Sigmoid colon (tissue), 7 donors: ENCODE data around the gene CHST1. TPM values are rescaled to one million over a fixed set of nuclear protein-coding genes. Genes with fewer than 3 reads are reported as not detected.

Experiments
- DNase-seq: peaks from one replicate; pipeline ENCODE4 v3.0.0-alpha.2; 2019
- H3K27ac ChIP-seq, 4 donors: fragments of 200-600 bp; sonication (generic); one replicate each; pipeline ENCODE4 v1.5.1; 2016 to 2019; ENCODE audit warnings: mild to moderate bottlenecking in 1 of 4
- H3K27me3 ChIP-seq, 3 donors: fragments of 200-600 bp; sonication (generic); one replicate each; pipeline ENCODE4 v1.5.1; 2019; ENCODE audit warnings: mild to moderate bottlenecking in 1 of 3
- H3K36me3 ChIP-seq, 4 donors: fragments of 200-600 bp; sonication (generic); one replicate each; pipeline ENCODE4 v1.5.1; 2016 to 2019
- H3K4me1 ChIP-seq, 4 donors: fragments of 200-600 bp; sonication (generic); one replicate each; pipeline ENCODE4 v1.5.1; 2017 to 2019
- H3K4me3 ChIP-seq, 4 donors: fragments of 200-600 bp; sonication (generic); one replicate each; pipeline ENCODE4 v1.5.1; 2017 to 2019; ENCODE audit warnings: mild to moderate bottlenecking in 2 of 4, moderate library complexity in 1 of 4
- H3K9me3 ChIP-seq, 4 donors: fragments of 200-600 bp in 3 of 4; sonication (generic) in 3 of 4; one replicate each; pipeline versions ENCODE4 v1.5.1 to v1.6.1; 2013 to 2019
- CTCF ChIP-seq, 4 experiments: fragments of 450-650 bp in 3 of 4; fragments of 200-600 bp in 1 of 4; IDR thresholded peaks; one replicate each; pipeline ENCODE4 v1.5.1; 2016 to 2019; ENCODE audit warnings: antibody characterized with exemption in 4 of 4, mild to moderate bottlenecking in 3 of 4, moderate library complexity in 2 of 4
- EP300 ChIP-seq, 4 donors: sonication (generic); formaldehyde crosslinking; IDR thresholded peaks; one replicate each; pipeline ENCODE4 v1.6.1; 2017; ENCODE audit warnings: antibody characterized with exemption in 4 of 4
- POLR2A ChIP-seq, 2 donors: fragments of 450-650 bp; IDR thresholded peaks; one replicate each; pipeline ENCODE4 v1.6.1; 2016; ENCODE audit warnings: antibody characterized with exemption in 2 of 2, mild to moderate bottlenecking in 2 of 2, moderate library complexity in 2 of 2
- POLR2AphosphoS5 ChIP-seq, 4 donors: sonication (generic); formaldehyde crosslinking; IDR thresholded peaks; one replicate each; pipeline ENCODE4 v1.6.1; 2017; ENCODE audit warnings: antibody characterized with exemption in 4 of 4
- WGBS, 2 donors: extraction: QIAGEN DNeasy Blood & Tissue Kit; methylation state at CpG; one replicate each; pipeline ENCODE4 v1.1.7; 2013; 5-methylcytosine and 5-hydroxymethylcytosine counted together
- intact Hi-C: fragments of 100-400 bp; cut with DNase I; formaldehyde crosslinking; loops from one replicate; pipeline ENCODE4 v1.15.1; 2023
- polyA plus RNA-seq, 3 donors: library from polyadenylated mRNA; stranded (reverse); fragments of 200-250 nt; gene quantifications; one replicate each; pipeline ENCODE4 v1.2.3, GENCODE V29; 2013
- total RNA-seq, 4 donors: library from RNA; depleted of rRNA; stranded (reverse); fragments of >200 nt; gene quantifications; one replicate each; pipeline ENCODE4 v1.1.0, GENCODE V29; 2016
- donor health status: healthy with polysubstance abuse.
- donor health status: Bipolar disorder and iron deficiency.
- donor health status: healthy.

The CHST1 gene
- total and polyA plus RNA-seq, 7 donors = 0.23 to 1.5 (median 1.2) TPM

- 36 to 37% methylated on average over 12 of the region's 12 CpGs for WGBS, 2 donors
- no peak for TF ChIP-seq EP300 (IDR thresholded peaks at IDR 0.05)
- no peak for TF ChIP-seq CTCF (IDR thresholded peaks at IDR 0.05)
- TF ChIP-seq POLR2A (IDR thresholded peaks at IDR 0.05) = no peak
- no peak for TF ChIP-seq POLR2AphosphoS5 (IDR thresholded peaks at IDR 0.05)
- intact Hi-C loops = no loop called here
- Histone ChIP-seq H3K9me3 (no peaks in the 10 kb centered on the region), H3K4me3 (no peak overlapping the region), H3K36me3 (no peaks in the 10 kb centered on the region), H3K27ac (no peak overlapping the region), H3K27me3 (peaks cover 38 to 87% (median 59%) of the 10 kb centered on the region in 3 donors), H3K4me1 (peaks cover 0 to 32% (median 20%) of the 10 kb centered on the region in 4 donors)
- peak; percentile 42 for DNase-seq
These were observed 4.5 kb downstream of the CHST1 start for GRCh38 chr11:45660729-45661438.

- no peak for TF ChIP-seq CTCF (IDR thresholded peaks at IDR 0.05)
- TF ChIP-seq POLR2A (IDR thresholded peaks at IDR 0.05) = no peak
- no peak for TF ChIP-seq POLR2AphosphoS5 (IDR thresholded peaks at IDR 0.05)
- TF ChIP-seq EP300 (IDR thresholded peaks at IDR 0.05) = no peak
- peak; percentile 54 for DNase-seq
- intact Hi-C loops = loop anchor here (5.0 kb wide), 1 partner anchor 287 kb away; no protein-coding TSS in a partner anchor
- no peaks in the 10 kb centered on the region for H3K36me3 ChIP-seq
- no peak overlapping the region for H3K27ac ChIP-seq
- H3K27me3 ChIP-seq = peaks cover 38 to 92% (median 65%) of the 10 kb centered on the region in 3 donors
- H3K9me3 ChIP-seq = no peaks in the 10 kb centered on the region
- WGBS, 2 donors = 74 to 83% methylated on average over 4 of the region's 4 CpGs
- H3K4me3 ChIP-seq = no peak overlapping the region
- peaks cover 0 to 29% (median 15%) of the 10 kb centered on the region in 4 donors for H3K4me1 ChIP-seq
These were observed 5.6 kb downstream of the CHST1 start for GRCh38 chr11:45659818-45660160.

GRCh38 chr11:45659031-45659817, 6.2 kb downstream of the CHST1 start:
- TF ChIP-seq EP300 (IDR thresholded peaks at IDR 0.05) = no peak
- TF ChIP-seq POLR2A (IDR thresholded peaks at IDR 0.05) = no peak
- no peak for TF ChIP-seq POLR2AphosphoS5 (IDR thresholded peaks at IDR 0.05)
- TF ChIP-seq CTCF (IDR thresholded peaks at IDR 0.05) = no peak
- Histone ChIP-seq H3K9me3 (no peaks in the 10 kb centered on the region), H3K36me3 (no peaks in the 10 kb centered on the region), H3K4me3 (no peak overlapping the region), H3K4me1 (peaks cover 0 to 29% (median 10%) of the 10 kb centered on the region in 4 donors), H3K27ac (peak overlapping the region in 2 of 4 donors; percentile 38 to 51), H3K27me3 (peaks cover 38 to 86% (median 65%) of the 10 kb centered on the region in 3 donors)
- DNase-seq = peak; percentile 58
- WGBS, 2 donors = 52 to 62% methylated on average over 15 of the region's 15 CpGs
- intact Hi-C loops = loop anchor here (5.0 kb wide), 1 partner anchor 287 kb away; no protein-coding TSS in a partner anchor

DNA sequence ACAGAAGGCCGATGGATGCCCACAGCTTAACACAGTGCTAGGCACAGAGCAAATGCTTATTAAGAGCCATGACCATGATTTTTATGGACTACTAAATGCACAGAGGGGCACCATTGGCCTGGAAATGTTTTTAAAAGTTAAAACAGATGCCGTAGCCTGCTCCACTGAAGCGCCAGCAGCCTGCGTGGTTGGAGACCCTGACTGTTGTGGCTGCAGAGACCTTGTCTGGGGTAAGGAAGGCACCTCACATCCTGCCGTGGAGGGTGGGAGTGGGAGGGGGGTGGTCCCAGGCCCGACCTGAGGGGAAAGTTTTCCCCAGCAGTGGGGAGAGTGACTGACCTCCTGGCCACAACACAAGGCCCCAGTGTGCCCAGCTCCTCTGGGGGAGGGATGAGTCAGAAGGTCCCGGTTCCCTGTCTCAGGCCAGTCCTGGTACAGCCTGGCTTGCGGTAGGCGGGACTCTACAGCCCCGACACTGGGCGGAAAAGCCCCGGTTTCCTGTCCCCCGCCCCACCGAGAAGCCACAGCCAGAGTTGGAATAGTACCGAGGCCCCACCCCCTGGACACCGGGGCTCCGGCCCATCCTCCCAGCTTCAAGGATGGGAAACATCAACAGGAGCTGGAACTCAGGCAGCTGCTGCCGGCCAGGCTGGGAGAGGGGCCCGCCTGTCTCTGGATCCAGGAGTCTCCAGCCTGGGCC, 7.0 kb downstream of the CHST1 start:
- DNase-seq = peak; percentile 90
- H3K27me3 ChIP-seq = peaks cover 35 to 79% (median 65%) of the 10 kb centered on the region in 3 donors
- TF ChIP-seq POLR2AphosphoS5 (IDR thresholded peaks at IDR 0.05) = peak in 1 of 4 donors; percentile 31
- no peak for TF ChIP-seq POLR2A (IDR thresholded peaks at IDR 0.05)
- intact Hi-C loops = loop anchor here (5.0 kb wide), 1 partner anchor 286 kb away; no protein-coding TSS in a partner anchor
- no peaks in the 10 kb centered on the region for H3K9me3 ChIP-seq
- H3K4me1 ChIP-seq = peaks cover 0 to 25% (median 4%) of the 10 kb centered on the region in 4 donors
- H3K36me3 ChIP-seq = no peaks in the 10 kb centered on the region
- 17 to 23% methylated on average over 19 of the region's 19 CpGs for WGBS, 2 donors
- no peak overlapping the region for H3K4me3 ChIP-seq
- H3K27ac ChIP-seq = peak overlapping the region in 3 of 4 donors; percentile 47 to 51 (median 48)
